GM23248 (cell line): ENCODE data around the gene IFFO2. TPM values are rescaled to one million over a fixed set of nuclear protein-coding genes. Genes with fewer than 3 reads are reported as not detected.

ENCODE experiments used
- DNase-seq: peaks from one replicate; pipeline ENCODE4 v3.0.0-alpha.2; 2015
- H2AFZ ChIP-seq: fragments of 200-600 bp; sonication (generic); 2 replicates; pipeline ENCODE4 v1.6.1; 2016; ENCODE audit warnings: antibody characterized with exemption
- H3F3A ChIP-seq: fragments of 200-600 bp; sonication (generic); 2 replicates; pipeline ENCODE4 v1.6.1; 2016; ENCODE audit warnings: mild to moderate bottlenecking, antibody characterized with exemption, mixed run types; ENCODE audit not compliant: insufficient read depth
- H3K27ac ChIP-seq: fragments of 200-600 bp; sonication (generic); 2 replicates; pipeline ENCODE4 v1.5.1; 2016; ENCODE audit warnings: mild to moderate bottlenecking
- H3K27me3 ChIP-seq: fragments of 200-600 bp; sonication (generic); replicated peaks from 2 replicates; pipeline ENCODE4 v1.6.1; 2016; ENCODE audit warnings: mild to moderate bottlenecking; ENCODE audit not compliant: insufficient read depth
- H3K36me3 ChIP-seq: fragments of 200-600 bp; sonication (generic); 2 replicates; pipeline ENCODE4 v1.6.1; 2016; ENCODE audit warnings: low read depth, mild to moderate bottlenecking
- H3K4me1 ChIP-seq: fragments of 200-600 bp; sonication (generic); 2 replicates; pipeline ENCODE4 v1.6.1; 2016; ENCODE audit warnings: mild to moderate bottlenecking; ENCODE audit not compliant: insufficient read depth
- H3K4me2 ChIP-seq: fragments of 200-600 bp; sonication (generic); one replicate; pipeline ENCODE4 v1.6.1; 2016; ENCODE audit warnings: mild to moderate bottlenecking; ENCODE audit not compliant: unreplicated experiment
- H3K4me3 ChIP-seq: fragments of 200-600 bp; sonication (generic); 2 replicates; pipeline ENCODE4 v1.5.1; 2016; ENCODE audit warnings: mild to moderate bottlenecking
- H3K79me2 ChIP-seq: fragments of 200-600 bp; sonication (generic); 2 replicates; pipeline ENCODE4 v1.6.1; 2016; ENCODE audit warnings: mild to moderate bottlenecking; ENCODE audit not compliant: insufficient read depth
- H3K9ac ChIP-seq: fragments of 200-600 bp; sonication (generic); 2 replicates; pipeline ENCODE4 v1.6.1; 2016; ENCODE audit warnings: mild to moderate bottlenecking
- H3K9me2 ChIP-seq: fragments of 200-600 bp; sonication (generic); 2 replicates; pipeline ENCODE4 v1.6.1; 2016; ENCODE audit warnings: mixed run types, mild to moderate bottlenecking, moderate library complexity; ENCODE audit not compliant: insufficient read depth
- H3K9me3 ChIP-seq: fragments of 200-600 bp; sonication (generic); one replicate; pipeline ENCODE4 v1.6.1; 2017; ENCODE audit warnings: low read depth
- H4K20me1 ChIP-seq: fragments of 200-600 bp; sonication (generic); 2 replicates; pipeline ENCODE4 v1.6.0; 2016; ENCODE audit not compliant: insufficient read depth
- EZH2 ChIP-seq: fragments of 200-600 bp; sonication (generic); IDR thresholded peaks from 2 replicates; pipeline ENCODE4 v1.6.1; 2018; ENCODE audit warnings: antibody characterized with exemption, mild to moderate bottlenecking; ENCODE audit not compliant: insufficient read depth, poor library complexity, severe bottlenecking
- EZH2phosphoT487 ChIP-seq: fragments of 200-600 bp; sonication (generic); IDR thresholded peaks from 2 replicates; pipeline ENCODE4 v1.6.1; 2018; ENCODE audit warnings: antibody characterized with exemption, moderate library complexity, mild to moderate bottlenecking, low read depth; ENCODE audit not compliant: insufficient read depth
- WGBS, 2 experiments: methylation state at CpG; one replicate each; pipeline ENCODE4 v1.1.6; 2015 to 2017; ENCODE audit warnings: low lambda C conversion rate in 2 of 2, low coverage in 1 of 2; ENCODE audit errors: missing lambda C conversion rate in 2 of 2; 5-methylcytosine and 5-hydroxymethylcytosine counted together
- in situ Hi-C: fragments of 300-500 bp; cut with MboI; formaldehyde crosslinking; loops from 2 replicates; pipeline ENCODE4 v1.15.0; 2020
- polyA plus RNA-seq: library from polyadenylated mRNA; unstranded; fragments of >200 nt; fragmentation: Nextera tagmentation; extraction: Ambion mirVana; gene quantifications from 2 replicates; pipeline ENCODE4 v1.2.1, GENCODE V29; 2016
- total RNA-seq: library from RNA; depleted of rRNA; stranded (reverse); fragments of >200 nt; shearing (Covaris generic); gene quantifications from 2 replicates; pipeline ENCODE4 v1.2.3, GENCODE V29; 2014

IFFO2 gene
- total and polyA plus RNA-seq, 2 experiments from 2014 or later: 0.60 to 12.8 TPM

GRCh38 chr1:18955131-18955440 lies 1.4 kb downstream of the IFFO2 start:
- Histone ChIP-seq H4K20me1 (no peaks in the 10 kb centered on the region), H3K4me2 (peak overlapping the region; percentile 93), H2AFZ (peak overlapping the region; percentile 12; the same call in 1 of the 2 replicates), H3K9me2 (no peaks in the 10 kb centered on the region), H3K79me2 (peaks cover 56% of the 10 kb centered on the region), H3K27me3 (no peaks in the 10 kb centered on the region), H3K9me3 (no peaks in the 10 kb centered on the region), H3K27ac (peak overlapping the region; percentile 55), H3K4me1 (peaks cover 43% of the 10 kb centered on the region), H3K36me3 (no peaks in the 10 kb centered on the region), H3K4me3 (peak overlapping the region; percentile 87), H3F3A (peaks cover 25% of the 10 kb centered on the region), H3K9ac (peak overlapping the region; percentile 73)
- TF ChIP-seq EZH2: no peak
- TF ChIP-seq EZH2phosphoT487: no peak
- DNase-seq: no peak
- in situ Hi-C loops: no loop called here
- WGBS, 2 experiments: 10 to 11% methylated on average over 6 of the region's 6 CpGs

GRCh38 chr1:18954270-18955071 lies 2.0 kb downstream of the IFFO2 start:
- no peaks in the 10 kb centered on the region for H4K20me1 ChIP-seq
- 16 to 20% methylated on average over 6 to 7 of the region's 7 CpGs for WGBS, 2 experiments
- H3F3A ChIP-seq: peaks cover 31% of the 10 kb centered on the region
- H3K36me3 ChIP-seq: no peaks in the 10 kb centered on the region
- peak; percentile 63 for DNase-seq
- peaks cover 50% of the 10 kb centered on the region for H3K4me1 ChIP-seq
- no peaks in the 10 kb centered on the region for H3K9me3 ChIP-seq
- H3K27ac ChIP-seq: peak overlapping the region; percentile 55
- in situ Hi-C loops: no loop called here
- H2AFZ ChIP-seq: peak overlapping the region; percentile 12; the same call in 1 of the 2 replicates
- peak overlapping the region; percentile 73 for H3K9ac ChIP-seq
- no peak for TF ChIP-seq EZH2phosphoT487
- no peak for TF ChIP-seq EZH2
- no peaks in the 10 kb centered on the region for H3K9me2 ChIP-seq
- no peaks in the 10 kb centered on the region for H3K27me3 ChIP-seq
- peak overlapping the region; percentile 93 for H3K4me2 ChIP-seq
- H3K4me3 ChIP-seq: peak overlapping the region; percentile 87
- peaks cover 58% of the 10 kb centered on the region for H3K79me2 ChIP-seq

DNA sequence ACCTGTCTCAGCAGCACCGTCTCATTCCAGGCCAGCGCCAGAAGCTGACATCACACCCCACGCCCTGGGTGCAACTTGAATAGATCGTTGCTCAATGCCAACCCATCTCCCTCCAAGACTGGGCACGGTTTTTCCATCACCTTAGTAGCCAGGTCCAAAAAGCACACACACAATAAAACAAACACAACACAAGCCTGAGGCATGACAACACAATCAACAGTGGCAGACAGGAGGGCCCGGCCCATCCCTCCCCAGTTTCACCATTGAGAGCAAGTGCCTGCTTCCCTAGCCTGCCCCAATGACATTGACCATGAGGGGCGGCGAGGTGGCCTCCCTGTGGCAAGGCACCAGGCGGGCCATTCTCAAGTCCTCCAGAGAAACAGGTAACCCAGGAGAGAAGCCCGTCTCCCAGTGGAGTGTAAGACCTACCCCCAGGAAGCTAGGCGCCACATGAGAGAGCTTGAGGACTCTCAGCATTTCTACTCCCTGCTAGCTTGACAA lies 2.7 kb downstream of the IFFO2 start:
- in situ Hi-C loops: no loop called here
- no peak for DNase-seq
- no peaks in the 10 kb centered on the region for H3K36me3 ChIP-seq
- no peaks in the 10 kb centered on the region for H3K9me2 ChIP-seq
- peaks cover 38% of the 10 kb centered on the region for H3F3A ChIP-seq
- no peak overlapping the region for H2AFZ ChIP-seq
- WGBS, 2 experiments: 81% methylated on average over 10 to 11 of the region's 11 CpGs
- H3K4me3 ChIP-seq: peak overlapping the region; percentile 87
- no peaks in the 10 kb centered on the region for H4K20me1 ChIP-seq
- no peaks in the 10 kb centered on the region for H3K9me3 ChIP-seq
- H3K79me2 ChIP-seq: peaks cover 59% of the 10 kb centered on the region
- TF ChIP-seq EZH2 (no peak), EZH2phosphoT487 (no peak)
- H3K27me3 ChIP-seq: no peaks in the 10 kb centered on the region
- no peak overlapping the region for H3K27ac ChIP-seq
- H3K4me1 ChIP-seq: peaks cover 57% of the 10 kb centered on the region
- H3K9ac ChIP-seq: peak overlapping the region; percentile 73
- peak overlapping the region; percentile 93 for H3K4me2 ChIP-seq

DNA sequence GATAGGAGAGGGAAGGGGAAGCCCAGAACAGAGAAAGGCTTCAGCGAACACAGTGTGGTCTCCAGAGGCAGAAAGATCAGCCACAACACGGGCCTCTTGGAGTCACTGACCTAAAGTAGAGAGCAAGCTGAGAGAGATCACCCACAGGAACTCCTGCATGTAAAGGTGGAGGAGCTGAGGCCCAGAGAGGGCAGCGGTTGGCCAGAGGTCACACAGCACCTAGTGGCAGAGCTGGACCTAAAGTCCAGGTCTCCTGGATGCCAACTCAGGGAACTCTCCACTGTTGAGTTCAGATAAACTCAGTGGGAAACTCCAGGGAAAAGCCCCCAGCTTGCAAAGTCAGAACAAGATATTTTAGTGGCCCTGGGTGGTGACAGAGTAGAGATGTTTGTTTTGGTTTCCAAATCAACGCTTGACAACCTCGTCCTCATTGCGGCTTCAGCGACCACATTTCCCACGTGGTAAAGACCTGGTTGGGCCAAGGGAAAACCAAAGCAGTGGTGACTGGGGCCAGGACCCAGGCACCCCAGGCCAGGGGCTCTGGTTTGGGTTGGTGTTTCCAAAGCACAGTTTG lies 4.6 kb downstream of the IFFO2 start:
- Histone ChIP-seq H3K27me3 (no peaks in the 10 kb centered on the region), H3K36me3 (no peaks in the 10 kb centered on the region), H3K79me2 (peaks cover 78% of the 10 kb centered on the region), H3F3A (peaks cover 54% of the 10 kb centered on the region), H3K4me1 (peaks cover 75% of the 10 kb centered on the region), H3K4me2 (no peak overlapping the region), H3K9me3 (no peaks in the 10 kb centered on the region), H3K9me2 (no peaks in the 10 kb centered on the region), H3K27ac (peak overlapping the region; percentile 97), H3K9ac (peak overlapping the region; percentile 78), H4K20me1 (no peaks in the 10 kb centered on the region), H2AFZ (no peak overlapping the region), H3K4me3 (no peak overlapping the region)
- DNase-seq: no peak
- WGBS, 2 experiments: 40 to 42% methylated on average over 8 of the region's 8 CpGs
- TF ChIP-seq EZH2phosphoT487: no peak
- no peak for TF ChIP-seq EZH2
- in situ Hi-C loops: no loop called here
